ENCODE data around the gene JAK1.

DNA sequence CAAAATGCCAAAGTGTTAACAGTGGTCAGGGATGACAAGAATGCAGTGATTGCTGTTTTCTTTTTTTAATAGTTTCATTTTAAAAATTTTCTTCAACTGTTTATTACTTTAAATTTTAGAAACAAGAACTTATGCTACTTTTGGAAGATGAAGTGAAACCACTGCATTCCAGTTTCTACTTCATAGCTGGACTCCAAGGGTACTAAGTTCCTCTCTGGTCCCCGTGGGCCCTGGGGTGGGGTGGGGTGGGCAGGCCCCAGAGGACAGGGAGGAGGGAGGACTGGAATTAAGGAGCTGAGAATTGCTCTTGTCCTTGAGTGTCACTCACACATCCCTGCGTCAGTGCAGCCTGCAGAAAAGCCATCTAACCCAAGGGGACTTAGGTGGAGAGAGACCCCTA lies 124.1 kb downstream of the JAK1 start:
- TF ChIP-seq, protein P1, sequence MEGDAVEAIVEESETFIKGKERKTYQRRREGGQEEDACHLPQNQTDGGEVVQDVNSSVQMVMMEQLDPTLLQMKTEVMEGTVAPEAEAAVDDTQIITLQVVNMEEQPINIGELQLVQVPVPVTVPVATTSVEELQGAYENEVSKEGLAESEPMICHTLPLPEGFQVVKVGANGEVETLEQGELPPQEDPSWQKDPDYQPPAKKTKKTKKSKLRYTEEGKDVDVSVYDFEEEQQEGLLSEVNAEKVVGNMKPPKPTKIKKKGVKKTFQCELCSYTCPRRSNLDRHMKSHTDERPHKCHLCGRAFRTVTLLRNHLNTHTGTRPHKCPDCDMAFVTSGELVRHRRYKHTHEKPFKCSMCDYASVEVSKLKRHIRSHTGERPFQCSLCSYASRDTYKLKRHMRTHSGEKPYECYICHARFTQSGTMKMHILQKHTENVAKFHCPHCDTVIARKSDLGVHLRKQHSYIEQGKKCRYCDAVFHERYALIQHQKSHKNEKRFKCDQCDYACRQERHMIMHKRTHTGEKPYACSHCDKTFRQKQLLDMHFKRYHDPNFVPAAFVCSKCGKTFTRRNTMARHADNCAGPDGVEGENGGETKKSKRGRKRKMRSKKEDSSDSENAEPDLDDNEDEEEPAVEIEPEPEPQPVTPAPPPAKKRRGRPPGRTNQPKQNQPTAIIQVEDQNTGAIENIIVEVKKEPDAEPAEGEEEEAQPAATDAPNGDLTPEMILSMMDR (IDR thresholded peaks at IDR 0.05): no peak
- TF ChIP-seq POLR2A (IDR thresholded peaks at IDR 0.05): no peak
